MCF 10A (cell line): ENCODE results near the gene ADAM11. TPM values are rescaled to one million over a fixed set of nuclear protein-coding genes. Genes with fewer than 3 reads are reported as not detected.

ENCODE experiments used
- BruUV-seq: library from RNA; stranded (reverse); fragments of 400-500 nt; replicated peaks from 2 replicates; lab custom pipeline; 2021; lab: Mats Ljungman, UMichigan
- CTCF ChIA-PET: fragments of 300-600 bp; sonication (Branson Sonifier 250); formaldehyde crosslinking; extraction: SDS; loops from one replicate; lab custom pipeline; 2021; ENCODE audit warnings: antibody characterized with exemption, inconsistent platforms; lab: Yijun Ruan, JAX
- POLR2A ChIA-PET: fragments of 300-600, 350-650 bp; sonication (Branson Sonifier 250); formaldehyde crosslinking; extraction: SDS; loops from one replicate; lab custom pipeline; 2020; ENCODE audit warnings: antibody characterized with exemption, inconsistent platforms; lab: Yijun Ruan, JAX
- DNase-seq: peaks from one replicate; pipeline ENCODE4 v3.0.0-alpha.2; 2018; ENCODE audit not compliant: unreplicated experiment
- H3K27ac Mint-ChIP-seq: one replicate; pipeline ENCODE4 v1.8.0; 2022; ENCODE audit warnings: mild to moderate bottlenecking, low read depth, mixed read lengths; ENCODE audit not compliant: unreplicated experiment
- H3K27me3 Mint-ChIP-seq: one replicate; pipeline ENCODE4 v1.8.0; 2022; ENCODE audit warnings: mixed read lengths; ENCODE audit not compliant: insufficient read depth, unreplicated experiment
- H3K36me3 Mint-ChIP-seq: one replicate; pipeline ENCODE4 v1.8.0; 2022; ENCODE audit warnings: mild to moderate bottlenecking, moderate library complexity, mixed read lengths; ENCODE audit not compliant: insufficient read depth, unreplicated experiment
- H3K4me1 Mint-ChIP-seq: one replicate; pipeline ENCODE4 v1.8.0; 2022; ENCODE audit warnings: mixed read lengths; ENCODE audit not compliant: insufficient read depth, unreplicated experiment
- H3K4me3 Mint-ChIP-seq: one replicate; pipeline ENCODE4 v1.8.0; 2022; ENCODE audit warnings: mild to moderate bottlenecking, moderate library complexity, mixed read lengths; ENCODE audit not compliant: unreplicated experiment
- H3K9me3 Mint-ChIP-seq: one replicate; pipeline ENCODE4 v1.8.0; 2022; ENCODE audit warnings: mixed read lengths; ENCODE audit not compliant: unreplicated experiment
- CTCF ChIP-seq: fragments of 200-600 bp; IDR thresholded peaks from one replicate; pipeline ENCODE4 v1.8.0; 2022; ENCODE audit warnings: antibody characterized with exemption, mild to moderate bottlenecking; ENCODE audit not compliant: unreplicated experiment
- intact Hi-C: fragments of 100-400 bp; cut with micrococcal nuclease; formaldehyde crosslinking; loops from 2 replicates; pipeline ENCODE4 v1.14.1; 2022
- total RNA-seq: library from RNA; stranded (reverse); gene quantifications from 2 replicates; pipeline ENCODE4 v1.2.3, GENCODE V29; 2022

Gene ADAM11
- total RNA-seq, 1 experiment from 2014 or later: 0.16 TPM

DNA sequence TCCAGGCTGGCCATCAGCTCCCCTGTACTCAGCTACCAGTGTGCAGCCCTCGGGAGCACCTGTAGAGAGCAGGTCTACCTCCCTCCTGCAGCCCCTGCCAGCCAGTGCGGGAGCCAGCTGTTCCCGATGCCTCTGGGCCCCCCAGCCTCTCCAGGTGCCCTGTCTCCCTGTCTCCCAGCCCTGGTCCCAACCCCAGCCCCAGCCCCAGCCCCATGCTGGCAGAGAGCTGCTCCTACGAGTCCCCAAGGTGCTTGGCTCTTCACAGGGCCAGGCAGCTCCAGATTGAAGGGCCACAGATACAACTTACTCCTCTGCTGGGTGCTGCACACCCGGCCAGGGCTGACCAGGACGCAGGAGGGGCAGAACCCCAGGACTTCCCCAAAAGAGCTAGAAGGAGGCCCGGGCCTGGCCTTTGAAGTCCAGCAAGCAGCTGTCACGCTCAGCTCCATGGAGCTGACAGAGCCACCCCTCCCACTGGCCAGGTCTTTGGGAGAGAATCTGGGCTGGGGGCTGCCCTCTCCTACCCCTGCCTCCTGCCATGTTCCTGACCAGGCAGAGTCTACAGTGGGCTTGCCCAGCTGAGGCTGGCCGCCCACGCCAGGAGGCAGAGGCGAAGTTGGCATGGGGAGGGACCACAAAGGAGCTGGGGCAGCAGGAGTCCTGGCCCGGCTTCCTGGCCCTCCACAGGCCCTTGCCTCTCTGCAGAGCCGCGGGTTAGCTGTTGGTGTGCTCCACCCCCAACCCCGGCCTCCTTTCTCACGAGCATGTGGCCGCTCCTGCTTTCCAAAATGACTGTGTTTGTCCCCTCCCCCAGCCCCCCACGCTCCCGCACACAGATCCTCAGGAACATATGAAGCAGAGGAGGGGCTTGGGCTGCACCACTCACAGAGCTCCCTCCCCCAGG is 9.5 kb upstream of the ADAM11 start:
- CTCF ChIA-PET: interaction anchor here (1.8 kb wide), 1 partner anchor 115 kb away, joined by 4 read pairs; no protein-coding TSS in a partner anchor
- peaks cover 13% of the 10 kb centered on the region for H3K36me3 Mint-ChIP-seq
- no peak overlapping the region for H3K4me3 Mint-ChIP-seq
- H3K9me3 Mint-ChIP-seq: no peaks in the 10 kb centered on the region
- intact Hi-C loops: no loop called here
- H3K4me1 Mint-ChIP-seq: no peaks in the 10 kb centered on the region
- DNase-seq: no peak
- H3K27me3 Mint-ChIP-seq: no peaks in the 10 kb centered on the region
- POLR2A ChIA-PET: no interaction called here
- no TSS peak for BruUV-seq
- no peak overlapping the region for H3K27ac Mint-ChIP-seq
- TF ChIP-seq CTCF: no peak

DNA sequence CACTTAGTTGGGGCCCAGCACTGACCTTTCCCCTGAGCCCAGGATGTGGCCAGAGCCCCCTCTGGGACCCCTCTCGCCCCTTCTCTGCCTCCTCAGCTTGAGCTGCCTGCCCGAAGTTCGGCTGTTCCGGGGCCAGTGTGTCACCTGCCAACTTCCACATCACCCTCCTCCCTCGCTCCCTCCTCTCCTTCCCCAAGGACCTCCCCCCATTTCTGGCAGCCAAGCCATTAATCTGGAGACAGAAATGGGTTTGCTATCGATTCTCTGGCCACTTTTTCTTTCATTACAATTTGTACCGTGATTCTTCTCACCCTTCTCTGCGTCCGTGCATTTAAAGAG is 8.8 kb upstream of the ADAM11 start:
- DNase-seq: no peak
- H3K27me3 Mint-ChIP-seq: no peaks in the 10 kb centered on the region
- no peak overlapping the region for H3K27ac Mint-ChIP-seq
- no peak overlapping the region for H3K4me3 Mint-ChIP-seq
- ChIA-PET POLR2A (no interaction called here), CTCF (no interaction called here)
- no peak for TF ChIP-seq CTCF
- no TSS peak for BruUV-seq
- peaks cover 13% of the 10 kb centered on the region for H3K36me3 Mint-ChIP-seq
- no peaks in the 10 kb centered on the region for H3K9me3 Mint-ChIP-seq
- H3K4me1 Mint-ChIP-seq: no peaks in the 10 kb centered on the region
- intact Hi-C loops: no loop called here

DNA sequence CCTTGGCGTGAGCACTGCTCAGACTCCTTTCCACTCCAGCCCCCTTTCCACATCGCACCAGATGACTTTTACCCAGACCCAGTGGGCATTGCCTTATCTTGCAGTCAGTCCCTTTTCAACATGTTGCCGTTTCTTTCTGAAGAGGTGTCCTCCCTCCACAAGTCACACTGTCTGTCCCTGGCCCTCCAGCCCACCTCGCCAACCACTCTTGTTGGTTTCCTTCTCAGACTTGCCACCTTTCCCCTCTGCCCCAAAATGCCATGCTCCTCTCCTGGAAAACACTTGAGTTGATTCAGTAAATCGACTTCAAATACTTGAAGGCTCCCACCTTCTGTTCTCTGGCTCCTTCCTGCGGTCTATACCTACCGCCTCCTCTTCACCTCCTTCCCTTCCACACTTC is 7.5 kb upstream of the ADAM11 start:
- Mint-ChIP-seq H3K27me3 (no peaks in the 10 kb centered on the region), H3K36me3 (peaks cover 13% of the 10 kb centered on the region), H3K4me1 (no peaks in the 10 kb centered on the region), H3K9me3 (no peaks in the 10 kb centered on the region), H3K27ac (no peak overlapping the region), H3K4me3 (no peak overlapping the region)
- POLR2A ChIA-PET: no interaction called here
- CTCF ChIA-PET: interaction anchor here (1.0 kb wide), 1 partner anchor 13 kb away, joined by 4 read pairs; no protein-coding TSS in a partner anchor
- no peak for DNase-seq
- intact Hi-C loops: no loop called here
- no TSS peak for BruUV-seq
- TF ChIP-seq CTCF: no peak

DNA sequence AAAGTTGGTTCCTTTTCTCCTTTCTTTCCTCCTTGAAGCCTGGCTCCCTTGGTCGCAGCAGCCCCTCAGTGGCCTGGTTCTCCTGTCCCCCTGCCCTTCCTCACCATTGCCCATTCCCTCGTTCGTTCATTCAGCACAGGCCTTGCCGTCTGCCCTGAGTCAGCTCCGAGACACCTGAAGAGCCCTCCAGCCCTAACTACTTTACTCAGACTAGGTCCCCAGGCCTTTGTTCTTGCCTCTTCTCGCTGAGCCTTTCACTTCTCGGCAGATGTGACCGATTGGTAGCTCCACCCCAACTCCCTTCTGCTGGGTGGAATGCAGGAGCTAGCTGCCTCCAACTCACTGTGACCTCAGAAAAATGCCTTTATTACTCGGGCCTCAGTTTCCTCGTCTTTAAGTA is 7.0 kb upstream of the ADAM11 start:
- Mint-ChIP-seq H3K36me3 (peaks cover 13% of the 10 kb centered on the region), H3K9me3 (no peaks in the 10 kb centered on the region), H3K4me1 (no peaks in the 10 kb centered on the region), H3K27me3 (no peaks in the 10 kb centered on the region), H3K27ac (no peak overlapping the region), H3K4me3 (no peak overlapping the region)
- intact Hi-C loops: no loop called here
- no peak for TF ChIP-seq CTCF
- CTCF ChIA-PET: interaction anchor here (0.6 to 1.0 kb wide), 2 partner anchors 12 to 125 kb away, joined by 3 to 4 read pairs; no protein-coding TSS in a partner anchor
- POLR2A ChIA-PET: no interaction called here
- no TSS peak for BruUV-seq
- DNase-seq: no peak
